Trophoblast cell (in vitro differentiated cells and primary cell): ENCODE measurements around the gene CKS1B.

Experiments used
- DNase-seq, 2 donors: peaks; one replicate each; pipeline ENCODE4 v3.0.0-alpha.2; 2016
- H2AFZ ChIP-seq: 2 replicates; pipeline ENCODE4 v1.6.1; 2013; ENCODE audit warnings: low read length, moderate library complexity, mild to moderate bottlenecking; ENCODE audit not compliant: insufficient read depth, poor library complexity
- H2AK5ac ChIP-seq: 2 replicates; pipeline ENCODE4 v1.6.1; 2013; ENCODE audit warnings: mild to moderate bottlenecking, low read length
- H2BK120ac ChIP-seq: 2 replicates; pipeline ENCODE4 v1.6.1; 2013; ENCODE audit warnings: low read length, mild to moderate bottlenecking, moderate library complexity; ENCODE audit not compliant: insufficient read depth, poor library complexity
- H2BK12ac ChIP-seq: 2 replicates; pipeline ENCODE4 v1.6.1; 2013; ENCODE audit warnings: mild to moderate bottlenecking, low read length, moderate library complexity
- H2BK5ac ChIP-seq: 2 replicates; pipeline ENCODE4 v1.6.1; 2013; ENCODE audit warnings: low read length, low read depth, moderate library complexity, mild to moderate bottlenecking; ENCODE audit not compliant: poor library complexity
- H3K14ac ChIP-seq: 2 replicates; pipeline ENCODE4 v1.6.1; 2013; ENCODE audit warnings: mild to moderate bottlenecking, low read length
- H3K18ac ChIP-seq: 2 replicates; pipeline ENCODE4 v1.6.1; 2013; ENCODE audit warnings: mild to moderate bottlenecking, low read length
- H3K23ac ChIP-seq: 2 replicates; pipeline ENCODE4 v1.6.1; 2013; ENCODE audit warnings: low read length
- H3K27ac ChIP-seq: 2 replicates; pipeline ENCODE4 v1.5.1; 2013; ENCODE audit warnings: low read depth, mild to moderate bottlenecking, inconsistent platforms, low read length, moderate library complexity
- H3K27me3 ChIP-seq: 2 replicates; pipeline ENCODE4 v1.6.1; 2013; ENCODE audit warnings: inconsistent platforms, mild to moderate bottlenecking, low read length, moderate library complexity; ENCODE audit not compliant: insufficient read depth
- H3K36me3 ChIP-seq, 2 experiments: 1 replicate in 1 of 2; 2 replicates in 1 of 2; pipeline ENCODE4 v1.6.1; 2013; ENCODE audit warnings: low read length in 2 of 2, mild to moderate bottlenecking in 2 of 2, moderate library complexity in 1 of 2; ENCODE audit not compliant: insufficient read depth in 2 of 2, control insufficient read depth in 1 of 2
- H3K4ac ChIP-seq: 2 replicates; pipeline ENCODE4 v1.6.1; 2013; ENCODE audit warnings: low read depth, mild to moderate bottlenecking, low read length, moderate library complexity
- H3K4me1 ChIP-seq, 2 experiments: 1 replicate in 1 of 2; 2 replicates in 1 of 2; pipeline ENCODE4 v1.6.1; 2013; ENCODE audit warnings: low read length in 2 of 2, mild to moderate bottlenecking in 2 of 2, moderate library complexity in 1 of 2; ENCODE audit not compliant: insufficient read depth in 2 of 2, control insufficient read depth in 1 of 2
- H3K4me2 ChIP-seq: 2 replicates; pipeline ENCODE4 v1.6.1; 2013; ENCODE audit warnings: inconsistent platforms, mild to moderate bottlenecking, low read length, moderate library complexity
- H3K4me3 ChIP-seq: 2 replicates; pipeline ENCODE4 v1.5.1; 2013; ENCODE audit warnings: mild to moderate bottlenecking, low read depth, low read length, inconsistent platforms
- H3K79me1 ChIP-seq: one replicate; pipeline ENCODE4 v1.6.1; 2013; ENCODE audit warnings: low read length
- H3K79me2 ChIP-seq: 2 replicates; pipeline ENCODE4 v1.6.1; 2013; ENCODE audit warnings: low read length, mild to moderate bottlenecking; ENCODE audit not compliant: control insufficient read depth, insufficient read depth, poor library complexity
- H3K9ac ChIP-seq: 2 replicates; pipeline ENCODE4 v1.6.1; 2013; ENCODE audit warnings: mild to moderate bottlenecking, low read length
- H3K9me3 ChIP-seq: 2 replicates; pipeline ENCODE4 v1.6.1; 2013; ENCODE audit warnings: low read depth, mild to moderate bottlenecking, control low read depth, inconsistent platforms, low read length; ENCODE audit not compliant: insufficient read depth
- H4K12ac ChIP-seq: 2 replicates; pipeline ENCODE4 v1.6.1; 2013; ENCODE audit warnings: low read depth, mild to moderate bottlenecking, low read length, moderate library complexity
- H4K8ac ChIP-seq: 2 replicates; pipeline ENCODE4 v1.6.1; 2013; ENCODE audit warnings: low read depth, mild to moderate bottlenecking, low read length, moderate library complexity
- H4K91ac ChIP-seq: one replicate; pipeline ENCODE4 v1.6.1; 2013; ENCODE audit warnings: low read depth, mild to moderate bottlenecking, low read length, moderate library complexity
- WGBS: extraction: QIAGEN DNeasy Blood & Tissue Kit; methylation state at CpG from one replicate; pipeline ENCODE4 v1.1.7; 2013; ENCODE audit warnings: missing lambda C conversion rate; ENCODE audit not compliant: insufficient read length, insufficient coverage; ENCODE audit errors: extremely low coverage; 5-methylcytosine and 5-hydroxymethylcytosine counted together

Gene CKS1B

GRCh38 chr1:154945160-154945961, 29.1 kb upstream of the CKS1B start:
- H3K14ac ChIP-seq: no peak overlapping the region
- H3K36me3 ChIP-seq: peaks cover 23 to 28% of the 10 kb centered on the region in 2 experiments
- no peak overlapping the region for H2BK12ac ChIP-seq
- no peak overlapping the region for H3K4ac ChIP-seq
- H4K91ac ChIP-seq: no peak overlapping the region
- no peak overlapping the region for H3K9ac ChIP-seq
- peaks cover 2% of the 10 kb centered on the region for H3K9me3 ChIP-seq
- H2AK5ac ChIP-seq: no peak overlapping the region
- H3K79me1 ChIP-seq: no peaks in the 10 kb centered on the region
- no peak for DNase-seq
- no peak overlapping the region for H4K8ac ChIP-seq
- no peaks in the 10 kb centered on the region for H3K27me3 ChIP-seq
- H3K4me1 ChIP-seq: peaks cover 10 to 11% of the 10 kb centered on the region in 2 experiments
- H4K12ac ChIP-seq: no peak overlapping the region
- no peak overlapping the region for H3K18ac ChIP-seq
- no peak overlapping the region for H3K4me2 ChIP-seq
- H2AFZ ChIP-seq: no peak overlapping the region
- no CpG with 5 or more reads among the region's 15 CpGs for WGBS
- H3K4me3 ChIP-seq: no peak overlapping the region
- no peak overlapping the region for H3K23ac ChIP-seq
- no peak overlapping the region for H3K27ac ChIP-seq
- H3K79me2 ChIP-seq: no peaks in the 10 kb centered on the region
- no peak overlapping the region for H2BK5ac ChIP-seq
- no peak overlapping the region for H2BK120ac ChIP-seq

GRCh38 chr1:154945962-154946850, 28.3 kb upstream of the CKS1B start:
- H3K4me2 ChIP-seq: no peak overlapping the region
- peaks cover 2% of the 10 kb centered on the region for H3K9me3 ChIP-seq
- no CpG with 5 or more reads among the region's 17 CpGs for WGBS
- no peak for DNase-seq
- H4K8ac ChIP-seq: no peak overlapping the region
- H3K27ac ChIP-seq: no peak overlapping the region
- no peak overlapping the region for H4K91ac ChIP-seq
- no peak overlapping the region for H3K9ac ChIP-seq
- no peak overlapping the region for H2BK5ac ChIP-seq
- no peak overlapping the region for H3K4me3 ChIP-seq
- no peak overlapping the region for H3K23ac ChIP-seq
- no peak overlapping the region for H2AFZ ChIP-seq
- peaks cover 4 to 6% of the 10 kb centered on the region in 2 experiments for H3K4me1 ChIP-seq
- peaks cover 27 to 36% of the 10 kb centered on the region in 2 experiments for H3K36me3 ChIP-seq
- no peak overlapping the region for H3K4ac ChIP-seq
- no peaks in the 10 kb centered on the region for H3K79me2 ChIP-seq
- H2BK120ac ChIP-seq: no peak overlapping the region
- no peak overlapping the region for H2BK12ac ChIP-seq
- no peak overlapping the region for H2AK5ac ChIP-seq
- no peaks in the 10 kb centered on the region for H3K79me1 ChIP-seq
- H3K18ac ChIP-seq: no peak overlapping the region
- no peak overlapping the region for H4K12ac ChIP-seq
- no peaks in the 10 kb centered on the region for H3K27me3 ChIP-seq
- H3K14ac ChIP-seq: no peak overlapping the region

DNA sequence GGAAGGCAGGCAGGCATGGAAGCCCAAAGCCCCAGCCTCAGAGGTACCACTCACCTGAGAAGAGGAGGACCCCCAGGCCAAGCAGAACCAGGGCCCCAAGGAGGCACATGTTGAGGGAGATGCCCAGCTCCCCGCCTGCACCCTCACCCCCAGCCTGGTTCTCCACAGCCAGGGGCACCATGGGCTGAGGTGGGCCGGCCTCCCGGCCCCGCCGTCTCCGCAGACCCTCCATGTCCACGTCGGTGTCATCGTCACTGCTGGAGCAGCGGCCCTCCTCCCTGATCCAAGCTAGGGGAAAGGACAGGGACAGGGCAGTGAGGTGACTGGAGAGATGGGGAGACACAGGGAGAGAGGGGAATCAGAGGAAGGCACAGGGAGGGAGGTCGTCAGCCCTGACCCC, 26.4 kb upstream of the CKS1B start:
- Histone ChIP-seq H3K4me3 (no peak overlapping the region), H3K4me1 (no peaks in the 10 kb centered on the region), H2BK120ac (no peak overlapping the region), H4K8ac (no peak overlapping the region), H3K9me3 (no peaks in the 10 kb centered on the region), H2AK5ac (no peak overlapping the region), H3K79me1 (no peaks in the 10 kb centered on the region), H3K27ac (no peak overlapping the region), H3K23ac (no peak overlapping the region), H3K14ac (no peak overlapping the region), H2BK5ac (no peak overlapping the region), H3K4ac (no peak overlapping the region), H3K27me3 (no peaks in the 10 kb centered on the region), H3K18ac (no peak overlapping the region), H3K79me2 (no peaks in the 10 kb centered on the region), H3K9ac (no peak overlapping the region), H4K12ac (no peak overlapping the region), H2BK12ac (no peak overlapping the region), H4K91ac (no peak overlapping the region), H3K36me3 (peaks cover 29 to 38% of the 10 kb centered on the region in 2 experiments), H2AFZ (no peak overlapping the region), H3K4me2 (no peak overlapping the region)
- DNase-seq: no peak
- WGBS: no CpG with 5 or more reads among the region's 11 CpGs

GRCh38 chr1:154951901-154952657, 22.4 kb upstream of the CKS1B start:
- Histone ChIP-seq H3K79me2 (no peaks in the 10 kb centered on the region), H4K8ac (no peak overlapping the region), H2BK12ac (no peak overlapping the region), H3K9me3 (no peaks in the 10 kb centered on the region), H3K79me1 (peaks cover 2% of the 10 kb centered on the region), H3K23ac (no peak overlapping the region), H3K4me1 (peaks cover 11 to 15% of the 10 kb centered on the region in 2 experiments), H4K91ac (no peak overlapping the region), H3K4me3 (no peak overlapping the region), H3K9ac (no peak overlapping the region), H2AK5ac (no peak overlapping the region), H2AFZ (no peak overlapping the region), H3K36me3 (peaks cover 18 to 21% of the 10 kb centered on the region in 2 experiments), H3K4ac (no peak overlapping the region), H3K14ac (no peak overlapping the region), H2BK5ac (no peak overlapping the region), H3K27me3 (no peaks in the 10 kb centered on the region), H2BK120ac (no peak overlapping the region), H3K4me2 (no peak overlapping the region), H3K18ac (no peak overlapping the region), H4K12ac (no peak overlapping the region), H3K27ac (no peak overlapping the region)
- DNase-seq: no peak
- no CpG with 5 or more reads among the region's 15 CpGs for WGBS
